Osteoblast (primary cell): ENCODE results near the gene GAREM1. TPM values are rescaled to one million over a fixed set of nuclear protein-coding genes. Genes with fewer than 3 reads are reported as not detected.
"Not testable (repeated sequence)": the region's sequence is repeated elsewhere in the genome, so short reads cannot be mapped to it uniquely, and the experiment has no call there.

Source experiments
- DNase-seq: peaks from one replicate; pipeline ENCODE4 v3.0.0; 2011; ENCODE audit warnings: low spot score, mixed read lengths; ENCODE audit not compliant: insufficient read length; ENCODE audit errors: missing footprints
- H2AFZ ChIP-seq: 2 replicates; pipeline ENCODE4 v1.6.0; 2011; ENCODE audit warnings: mild to moderate bottlenecking, low read length
- H3K27ac ChIP-seq: 2 replicates; pipeline ENCODE4 v1.5.1; 2011; ENCODE audit warnings: mild to moderate bottlenecking, low read depth, low read length, moderate library complexity
- H3K27me3 ChIP-seq: 2 replicates; pipeline ENCODE4 v1.6.0; 2012; ENCODE audit warnings: mild to moderate bottlenecking, control low read depth, inconsistent platforms, low read length, moderate library complexity; ENCODE audit not compliant: insufficient read depth
- H3K36me3 ChIP-seq: 2 replicates; pipeline ENCODE4 v1.5.1; 2011; ENCODE audit warnings: mild to moderate bottlenecking, low read length, control low read depth, moderate library complexity; ENCODE audit not compliant: insufficient read depth
- H3K4me1 ChIP-seq: 2 replicates; pipeline ENCODE4 v1.5.1; 2011; ENCODE audit warnings: mild to moderate bottlenecking, low read length, control low read depth, moderate library complexity; ENCODE audit not compliant: insufficient read depth
- H3K4me2 ChIP-seq: 2 replicates; pipeline ENCODE4 v1.6.0; 2011; ENCODE audit warnings: mild to moderate bottlenecking, low read length; ENCODE audit not compliant: insufficient read depth
- H3K4me3 ChIP-seq: fragments of 200-600 bp; sonication (generic); 3 replicates; pipeline ENCODE4 v1.5.1; 2012; ENCODE audit warnings: mild to moderate bottlenecking, low read length, inconsistent platforms; ENCODE audit not compliant: insufficient read depth
- H3K79me2 ChIP-seq: 2 replicates; pipeline ENCODE4 v1.6.0; 2012; ENCODE audit warnings: mild to moderate bottlenecking, low read length, control low read depth, inconsistent platforms; ENCODE audit not compliant: insufficient read depth
- H3K9me3 ChIP-seq: 2 replicates; pipeline ENCODE4 v1.5.1; 2011; ENCODE audit warnings: low read depth, low read length, control low read depth
- H4K20me1 ChIP-seq: 2 replicates; pipeline ENCODE4 v1.6.0; 2012; ENCODE audit warnings: mild to moderate bottlenecking, low read length, control low read depth; ENCODE audit not compliant: insufficient read depth
- CTCF ChIP-seq: IDR thresholded peaks from 2 replicates; pipeline ENCODE4 v1.5.1; 2011; ENCODE audit warnings: mild to moderate bottlenecking, low read depth, low read length, moderate library complexity; ENCODE audit errors: extremely low read depth
- total RNA-seq: library from RNA; depleted of rRNA; stranded (reverse); fragments of >200 nt; gene quantifications from 2 replicates; pipeline ENCODE4 v1.2.3, GENCODE V29; 2012

GAREM1 gene
- total RNA-seq, 1 donor = 3.6 TPM

- Histone ChIP-seq H3K27me3 (no peaks in the 10 kb centered on the region), H4K20me1 (no peaks in the 10 kb centered on the region), H3K4me2 (no peak overlapping the region), H3K9me3 (no peaks in the 10 kb centered on the region), H3K36me3 (no peaks in the 10 kb centered on the region), H3K79me2 (no peaks in the 10 kb centered on the region), H3K27ac (no peak overlapping the region), H3K4me1 (no peaks in the 10 kb centered on the region), H3K4me3 (no peak overlapping the region), H2AFZ (no peak overlapping the region)
- TF ChIP-seq CTCF = no peak
- DNase-seq = no peak
These were observed 31.3 kb upstream of the GAREM1 start for GRCh38 chr18:32502014-32502413.

- not testable (repeated sequence) for H2AFZ ChIP-seq, DNase-seq, H3K9me3 ChIP-seq, H3K27ac ChIP-seq, H3K4me2 ChIP-seq, H3K4me1 ChIP-seq, H3K36me3 ChIP-seq, H3K27me3 ChIP-seq, H3K79me2 ChIP-seq, H4K20me1 ChIP-seq, H3K4me3 ChIP-seq
These were observed 30.6 kb upstream of the GAREM1 start for GRCh38 chr18:32501242-32501641.

- no peak for TF ChIP-seq CTCF
- H3K4me1 ChIP-seq = no peaks in the 10 kb centered on the region
- H3K4me2 ChIP-seq = no peak overlapping the region
- DNase-seq = no peak
- no peaks in the 10 kb centered on the region for H4K20me1 ChIP-seq
- no peak overlapping the region for H2AFZ ChIP-seq
- H3K4me3 ChIP-seq = no peak overlapping the region
- H3K79me2 ChIP-seq = no peaks in the 10 kb centered on the region
- H3K27ac ChIP-seq = no peak overlapping the region
- peaks cover 2% of the 10 kb centered on the region for H3K27me3 ChIP-seq
- no peaks in the 10 kb centered on the region for H3K9me3 ChIP-seq
- H3K36me3 ChIP-seq = no peaks in the 10 kb centered on the region
These were observed 12.3 kb upstream of the GAREM1 start for GRCh38 chr18:32483002-32483401.

- Histone ChIP-seq H3K4me2 (no peak overlapping the region), H3K27me3 (peaks cover 2% of the 10 kb centered on the region), H3K79me2 (no peaks in the 10 kb centered on the region), H4K20me1 (no peaks in the 10 kb centered on the region), H3K4me3 (no peak overlapping the region), H2AFZ (no peak overlapping the region), H3K27ac (no peak overlapping the region), H3K36me3 (no peaks in the 10 kb centered on the region), H3K4me1 (no peaks in the 10 kb centered on the region), H3K9me3 (no peaks in the 10 kb centered on the region)
- no peak for TF ChIP-seq CTCF
- DNase-seq = no peak
These were observed 11.4 kb upstream of the GAREM1 start for GRCh38 chr18:32482117-32482516.
